ENCODE results near the gene SENP1. TPM values are rescaled to one million over a fixed set of nuclear protein-coding genes. Genes with fewer than 3 reads are reported as not detected.

SENP1 gene
- total RNA-seq, 6 experiments from 2014 or later = 3.6 to 6.5 (median 5.1) TPM

DNA sequence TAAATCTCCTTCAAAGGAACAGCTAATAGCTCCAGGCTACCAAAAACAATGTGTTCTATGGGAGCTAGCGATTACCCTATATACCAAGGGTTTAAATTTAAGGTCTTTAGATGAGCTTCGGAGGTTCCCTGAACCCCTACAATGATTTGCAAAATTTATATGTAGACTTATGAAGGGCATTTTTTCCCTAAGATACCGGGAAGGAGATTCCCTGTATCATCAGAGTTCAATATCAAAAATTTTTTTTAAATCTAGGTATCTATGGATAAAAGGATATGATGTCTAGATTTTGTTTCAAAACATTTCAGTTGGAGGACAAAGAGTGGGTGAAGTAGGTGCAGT, 83.7 kb downstream of the SENP1 start:
- WGBS (ENCODE audit: insufficient coverage, low coverage, low lambda C conversion rate, missing lambda C conversion rate) = 54% methylated on average over 3 of the region's 3 CpGs
- intact Hi-C loops (cut with DNase I) = no loop called here

DNA sequence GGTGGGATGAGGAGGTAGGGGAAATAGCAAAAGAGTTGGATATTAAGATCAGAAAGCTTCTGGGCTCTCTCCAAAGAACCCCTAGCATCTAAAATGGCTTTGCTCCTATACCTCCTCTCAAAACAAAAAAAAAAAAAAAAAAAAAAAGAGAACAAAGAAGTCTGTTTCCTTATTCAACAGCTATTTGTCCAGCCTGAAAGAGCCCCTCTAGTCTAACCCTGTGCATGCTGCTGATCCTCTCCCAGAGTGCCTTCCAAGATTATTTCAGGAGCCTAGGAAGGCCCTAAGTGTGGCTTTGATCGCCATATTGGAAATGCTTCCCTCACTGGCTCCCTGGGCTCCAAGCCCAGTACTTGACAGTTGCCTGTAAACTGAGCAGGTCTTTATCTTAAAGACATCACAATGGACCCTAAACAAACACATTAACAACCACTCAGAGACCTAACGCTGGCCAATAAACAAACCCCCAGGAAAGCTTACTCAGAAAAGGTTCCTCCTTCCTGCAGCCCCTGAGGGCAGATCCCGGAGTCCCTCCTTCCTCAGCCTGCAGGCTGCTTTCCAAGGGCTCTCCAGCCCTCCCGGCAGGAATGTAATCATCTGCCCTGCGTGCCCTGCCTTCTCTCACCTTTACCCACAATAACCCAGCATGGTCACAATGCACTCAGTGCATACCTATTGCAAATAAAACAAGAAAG, 84.2 kb downstream of the SENP1 start:
- ATAC-seq (no peak), DNase-seq (no peak)
- Histone ChIP-seq H3K36me3 (no peaks in the 10 kb centered on the region), H3K27ac (no peak overlapping the region), H3K9me3 (no peaks in the 10 kb centered on the region), H3K27me3 (no peaks in the 10 kb centered on the region), H3K4me1 (no peaks in the 10 kb centered on the region), H3K4me3 (no peak overlapping the region)
- 29% methylated on average over 5 of the region's 5 CpGs for WGBS (ENCODE audit: insufficient coverage, low coverage, low lambda C conversion rate, missing lambda C conversion rate)
- intact Hi-C loops (cut with DNase I) = no loop called here
- TF ChIP-seq, protein P1, sequence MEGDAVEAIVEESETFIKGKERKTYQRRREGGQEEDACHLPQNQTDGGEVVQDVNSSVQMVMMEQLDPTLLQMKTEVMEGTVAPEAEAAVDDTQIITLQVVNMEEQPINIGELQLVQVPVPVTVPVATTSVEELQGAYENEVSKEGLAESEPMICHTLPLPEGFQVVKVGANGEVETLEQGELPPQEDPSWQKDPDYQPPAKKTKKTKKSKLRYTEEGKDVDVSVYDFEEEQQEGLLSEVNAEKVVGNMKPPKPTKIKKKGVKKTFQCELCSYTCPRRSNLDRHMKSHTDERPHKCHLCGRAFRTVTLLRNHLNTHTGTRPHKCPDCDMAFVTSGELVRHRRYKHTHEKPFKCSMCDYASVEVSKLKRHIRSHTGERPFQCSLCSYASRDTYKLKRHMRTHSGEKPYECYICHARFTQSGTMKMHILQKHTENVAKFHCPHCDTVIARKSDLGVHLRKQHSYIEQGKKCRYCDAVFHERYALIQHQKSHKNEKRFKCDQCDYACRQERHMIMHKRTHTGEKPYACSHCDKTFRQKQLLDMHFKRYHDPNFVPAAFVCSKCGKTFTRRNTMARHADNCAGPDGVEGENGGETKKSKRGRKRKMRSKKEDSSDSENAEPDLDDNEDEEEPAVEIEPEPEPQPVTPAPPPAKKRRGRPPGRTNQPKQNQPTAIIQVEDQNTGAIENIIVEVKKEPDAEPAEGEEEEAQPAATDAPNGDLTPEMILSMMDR (IDR thresholded peaks at IDR 0.05) = no peak
- TF ChIP-seq POLR2A (IDR thresholded peaks at IDR 0.05) = no peak

More for the DNA sequence above, 83.7 kb downstream of the SENP1 start:
- H3K27ac ChIP-seq = no peak overlapping the region
- no peak for TF ChIP-seq POLR2A (IDR thresholded peaks at IDR 0.05)
- TF ChIP-seq, protein P1 (IDR thresholded peaks at IDR 0.05) = no peak
- DNase-seq (no peak), ATAC-seq (no peak)
- H3K4me1 ChIP-seq = no peaks in the 10 kb centered on the region
- H3K9me3 ChIP-seq = no peaks in the 10 kb centered on the region
- no peaks in the 10 kb centered on the region for H3K27me3 ChIP-seq
- no peaks in the 10 kb centered on the region for H3K36me3 ChIP-seq
- H3K4me3 ChIP-seq = no peak overlapping the region

DNA sequence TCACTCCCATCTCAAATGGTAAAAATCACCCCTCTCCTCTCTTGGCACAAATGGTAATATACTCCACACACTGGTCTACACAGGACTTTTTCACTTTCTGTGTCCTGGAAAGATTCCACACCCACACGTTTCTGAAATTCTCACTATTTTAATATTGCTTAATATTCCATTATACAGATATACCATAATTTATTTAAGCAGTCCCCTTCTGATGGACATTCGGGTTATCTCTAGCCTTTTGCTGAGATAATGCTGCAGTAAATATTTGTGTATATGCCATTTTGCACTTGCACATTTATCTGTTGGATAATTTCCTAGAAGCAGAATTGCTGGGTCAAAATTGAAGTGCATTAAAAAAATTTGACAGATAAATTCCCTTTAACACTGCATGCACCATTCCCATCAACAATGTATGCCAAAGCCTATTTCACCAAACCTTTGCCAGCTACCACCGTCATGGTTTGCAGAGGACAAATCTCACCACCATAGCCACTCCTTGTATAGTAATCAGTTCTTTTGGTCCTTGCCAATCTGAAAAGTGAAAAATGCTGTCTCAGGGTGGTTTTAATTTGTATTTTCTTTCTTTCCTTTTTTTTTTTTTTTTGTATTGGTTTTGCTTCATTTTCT, 86.1 kb downstream of the SENP1 start:
- Histone ChIP-seq H3K27ac (no peak overlapping the region), H3K9me3 (no peaks in the 10 kb centered on the region), H3K36me3 (no peaks in the 10 kb centered on the region), H3K27me3 (no peaks in the 10 kb centered on the region), H3K4me1 (no peaks in the 10 kb centered on the region), H3K4me3 (no peak overlapping the region)
- TF ChIP-seq POLR2A (IDR thresholded peaks at IDR 0.05) = no peak
- TF ChIP-seq, protein P1 (IDR thresholded peaks at IDR 0.05) = no peak
- intact Hi-C loops (cut with DNase I) = no loop called here
- 50% methylated on average over 3 of the region's 3 CpGs for WGBS (ENCODE audit: insufficient coverage, low coverage, low lambda C conversion rate, missing lambda C conversion rate)
- no peak for ATAC-seq
- no peak for DNase-seq

DNA sequence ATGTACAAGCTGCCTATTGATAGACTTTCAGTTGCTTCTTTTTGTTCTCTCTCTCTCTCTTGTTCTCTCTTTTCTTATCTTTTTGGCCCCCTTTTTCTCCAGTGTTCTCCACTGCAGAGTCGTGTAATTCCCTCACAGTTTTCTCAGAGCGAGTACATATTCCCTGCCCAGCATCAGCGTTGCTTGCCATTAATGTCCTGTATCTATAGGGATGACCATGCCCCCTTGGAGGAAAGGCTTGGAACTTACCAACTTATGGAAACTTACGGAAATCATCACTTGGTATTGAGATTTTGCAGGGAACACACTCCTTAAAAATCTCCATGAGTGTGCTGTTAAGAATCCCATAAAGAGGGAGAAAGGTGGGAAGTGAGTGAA, 87.3 kb downstream of the SENP1 start:
- WGBS (ENCODE audit: insufficient coverage, low coverage, low lambda C conversion rate, missing lambda C conversion rate) = 73% methylated on average over 4 of the region's 4 CpGs
- no peaks in the 10 kb centered on the region for H3K36me3 ChIP-seq

More for the DNA sequence above, 87.3 kb downstream of the SENP1 start:
- DNase-seq (no peak), ATAC-seq (no peak)
- no peaks in the 10 kb centered on the region for H3K27me3 ChIP-seq
- intact Hi-C loops (cut with DNase I) = no loop called here
- H3K27ac ChIP-seq = no peak overlapping the region
- no peak overlapping the region for H3K4me3 ChIP-seq
- no peak for TF ChIP-seq POLR2A (IDR thresholded peaks at IDR 0.05)
- TF ChIP-seq, protein P1 (IDR thresholded peaks at IDR 0.05) = no peak
- H3K9me3 ChIP-seq = no peaks in the 10 kb centered on the region
- peaks cover 0 to under 1% (median 0%) of the 10 kb centered on the region in 4 donors for H3K4me1 ChIP-seq
